Vagina (tissue), 2 donors: ENCODE measurements around the gene GMNN. TPM values are rescaled to one million over a fixed set of nuclear protein-coding genes. Genes with fewer than 3 reads are reported as not detected.
"Not testable (repeated sequence)": the region's sequence is repeated elsewhere in the genome, so short reads cannot be mapped to it uniquely, and the experiment has no call there.

Source experiments
- DNase-seq, 2 donors: peaks; one replicate each; pipeline ENCODE4 v3.0.0-alpha.2; 2017; ENCODE audit errors: extremely low spot score in 2 of 2
- H3K27ac ChIP-seq: fragments of 200-600 bp; sonication (generic); one replicate; pipeline ENCODE4 v1.5.1; 2019
- H3K27me3 ChIP-seq: fragments of 200-600 bp; sonication (generic); one replicate; pipeline ENCODE4 v1.5.1; 2019
- H3K36me3 ChIP-seq, 2 donors: fragments of 200-600 bp; sonication (generic); one replicate each; pipeline ENCODE4 v1.5.1; 2017 to 2019
- H3K4me1 ChIP-seq: fragments of 200-600 bp; sonication (generic); one replicate; pipeline ENCODE4 v1.5.1; 2019
- H3K4me3 ChIP-seq, 2 donors: fragments of 200-600 bp; sonication (generic); 1 replicate in 1 of 2; 2 replicates in 1 of 2; pipeline ENCODE4 v1.5.1; 2016 to 2019
- H3K9me3 ChIP-seq: fragments of 200-600 bp; sonication (generic); one replicate; pipeline ENCODE4 v1.5.1; 2019
- CTCF ChIP-seq, 3 experiments: fragments of 450-650 bp in 2 of 3; fragments of 200-600 bp in 1 of 3; sonication (generic) in 1 of 3; IDR thresholded peaks; one replicate each; pipeline ENCODE4 v1.5.1; 2017 to 2019; ENCODE audit warnings: antibody characterized with exemption in 3 of 3, mild to moderate bottlenecking in 2 of 3, moderate library complexity in 2 of 3
- POLR2A ChIP-seq, 2 donors: fragments of 450-650 bp; IDR thresholded peaks; one replicate each; pipeline ENCODE4 v1.6.1; 2017; ENCODE audit warnings: antibody characterized with exemption in 2 of 2, mild to moderate bottlenecking in 2 of 2, moderate library complexity in 2 of 2
- POLR2AphosphoS5 ChIP-seq, 2 donors: sonication (generic); formaldehyde crosslinking; IDR thresholded peaks; one replicate each; pipeline ENCODE4 v1.9.0; 2017; ENCODE audit warnings: antibody characterized with exemption in 2 of 2, mild to moderate bottlenecking in 2 of 2, low read depth in 1 of 2; ENCODE audit not compliant: insufficient read depth in 1 of 2
- intact Hi-C: fragments of 100-400 bp; cut with DNase I; formaldehyde crosslinking; loops from one replicate; pipeline ENCODE4 v1.15.1; 2023
- total RNA-seq: library from RNA; depleted of rRNA; stranded (reverse); fragments of >200 nt; gene quantifications from one replicate; pipeline ENCODE4 v1.2.3, GENCODE V29; 2016

GMNN gene
- total RNA-seq, 1 donor from 2014 or later = 13.5 TPM

GRCh38 chr6:24761851-24762250 lies 12.9 kb upstream of the GMNN start:
- no peaks in the 10 kb centered on the region for H3K9me3 ChIP-seq
- no peaks in the 10 kb centered on the region for H3K27me3 ChIP-seq
- DNase-seq = no peak
- intact Hi-C loops = no loop called here
- no peaks in the 10 kb centered on the region for H3K36me3 ChIP-seq
- no peak overlapping the region for H3K27ac ChIP-seq
- no peak for TF ChIP-seq CTCF (IDR thresholded peaks at IDR 0.05)
- no peak for TF ChIP-seq POLR2A (IDR thresholded peaks at IDR 0.05)
- no peak for TF ChIP-seq POLR2AphosphoS5 (IDR thresholded peaks at IDR 0.05; ENCODE audit: insufficient read depth in 1 of 2, low read depth in 1 of 2)
- no peaks in the 10 kb centered on the region for H3K4me1 ChIP-seq
- no peak overlapping the region for H3K4me3 ChIP-seq

- Histone ChIP-seq H3K27ac (no peak overlapping the region), H3K4me1 (no peaks in the 10 kb centered on the region), H3K4me3 (no peak overlapping the region), H3K36me3 (no peaks in the 10 kb centered on the region), H3K27me3 (no peaks in the 10 kb centered on the region), H3K9me3 (no peaks in the 10 kb centered on the region)
- intact Hi-C loops = no loop called here
- DNase-seq = no peak
- TF ChIP-seq POLR2A (IDR thresholded peaks at IDR 0.05) (no peak), CTCF (IDR thresholded peaks at IDR 0.05) (no peak), POLR2AphosphoS5 (IDR thresholded peaks at IDR 0.05; ENCODE audit: insufficient read depth in 1 of 2, low read depth in 1 of 2) (no peak)
These were observed 11.2 kb upstream of the GMNN start for GRCh38 chr6:24763578-24763977.

- H3K9me3 ChIP-seq, H3K36me3 ChIP-seq, H3K4me3 ChIP-seq, intact Hi-C loops, DNase-seq, H3K27me3 ChIP-seq, H3K4me1 ChIP-seq, H3K27ac ChIP-seq: not testable (repeated sequence)
These were observed 9.6 kb upstream of the GMNN start for GRCh38 chr6:24764833-24765828.

- H3K9me3 ChIP-seq, H3K4me1 ChIP-seq, intact Hi-C loops, H3K4me3 ChIP-seq, DNase-seq, H3K36me3 ChIP-seq, H3K27me3 ChIP-seq, H3K27ac ChIP-seq: not testable (repeated sequence)
These were observed 8.8 kb upstream of the GMNN start for GRCh38 chr6:24765968-24766367.

- no peak for TF ChIP-seq POLR2AphosphoS5 (IDR thresholded peaks at IDR 0.05; ENCODE audit: insufficient read depth in 1 of 2, low read depth in 1 of 2)
- TF ChIP-seq CTCF (IDR thresholded peaks at IDR 0.05) = peak in 1 of 3 experiments; percentile 2
- no peak for TF ChIP-seq POLR2A (IDR thresholded peaks at IDR 0.05)
- intact Hi-C loops = no loop called here
- Histone ChIP-seq H3K4me3 (no peak overlapping the region), H3K4me1 (no peaks in the 10 kb centered on the region), H3K27me3 (no peaks in the 10 kb centered on the region), H3K36me3 (no peaks in the 10 kb centered on the region), H3K27ac (no peak overlapping the region), H3K9me3 (no peaks in the 10 kb centered on the region)
- no peak for DNase-seq
These were observed 7.9 kb upstream of the GMNN start for GRCh38 chr6:24766680-24767462.

GRCh38 chr6:24768361-24768760 lies 6.4 kb upstream of the GMNN start:
- Histone ChIP-seq H3K4me3 (no peak overlapping the region), H3K27ac (no peak overlapping the region), H3K27me3 (no peaks in the 10 kb centered on the region), H3K4me1 (no peaks in the 10 kb centered on the region), H3K9me3 (no peaks in the 10 kb centered on the region), H3K36me3 (no peaks in the 10 kb centered on the region)
- intact Hi-C loops = no loop called here
- no peak for DNase-seq
- no peak for TF ChIP-seq POLR2AphosphoS5 (IDR thresholded peaks at IDR 0.05; ENCODE audit: insufficient read depth in 1 of 2, low read depth in 1 of 2)
- no peak for TF ChIP-seq CTCF (IDR thresholded peaks at IDR 0.05)
- TF ChIP-seq POLR2A (IDR thresholded peaks at IDR 0.05) = no peak
